A549 treated with CORT108297 at 1 μM for 4 hours (cell line): ENCODE measurements around the gene OR52K2. TPM values are rescaled to one million over a fixed set of nuclear protein-coding genes. Genes with fewer than 3 reads are reported as not detected.

Experiments
- total RNA-seq: library from RNA; stranded (reverse); fragments of 200-300 nt; extraction: Qiagen RNA extraction; gene quantifications from 5 replicates; pipeline ENCODE4 v1.2.3, GENCODE V29; 2022

Gene OR52K2
- total RNA-seq = not detected in 5 replicates

GRCh38 chr11:4448995-4449394 is at the start of gene OR52K2:
OR52K2 (plus strand) TSS chr11:4449295; CDS start chr11:4449340, 45 bp downstream.

GRCh38 chr11:4482445-4482844 is 33.4 kb downstream of the OR52K2 start, which contains the start of gene OR52K1:
OR52K1 (plus strand) TSS chr11:4482646; CDS start chr11:4488901, 6,255 bp downstream.

Other genes starting within 250 kb of the OR52K2 start
- gene OR52B4, start 80.9 kb upstream of the OR52K2 start, total RNA-seq = not detected in 5 replicates
- gene TRIM21, start 55.6 kb upstream of the OR52K2 start, total RNA-seq = 20.9 to 22.6 TPM (median 21.9 TPM) in 5 replicates
- not detected in 5 replicates for gene OR52K1, start 33.4 kb downstream of the OR52K2 start, total RNA-seq
- gene OR52M1, start 95.9 kb downstream of the OR52K2 start, total RNA-seq = not detected in 5 replicates
- not detected in 5 replicates for gene OR52I2, start 132.4 kb downstream of the OR52K2 start, total RNA-seq
- gene OR52I1, start 144.7 kb downstream of the OR52K2 start, total RNA-seq = not detected in 5 replicates
- gene TRIM68, start 158.9 kb downstream of the OR52K2 start, total RNA-seq = 8.3 to 10.6 TPM (median 8.9 TPM) in 5 replicates
- gene OR51D1, start 188.2 kb downstream of the OR52K2 start, total RNA-seq = not detected in 5 replicates
- not detected in 5 replicates for gene OR51E1, start 194.7 kb downstream of the OR52K2 start, total RNA-seq
- not detected in 5 replicates for gene OR51E2, start 248.6 kb downstream of the OR52K2 start, total RNA-seq